GM18526 (cell line): ENCODE data around the gene CCSER1.

ENCODE experiments used
- POLR2A ChIP-seq: IDR thresholded peaks from 3 replicates; pipeline ENCODE4 v1.6.1; 2011; ENCODE audit not compliant: insufficient read length; ENCODE audit errors: extremely low read depth

Gene CCSER1

DNA sequence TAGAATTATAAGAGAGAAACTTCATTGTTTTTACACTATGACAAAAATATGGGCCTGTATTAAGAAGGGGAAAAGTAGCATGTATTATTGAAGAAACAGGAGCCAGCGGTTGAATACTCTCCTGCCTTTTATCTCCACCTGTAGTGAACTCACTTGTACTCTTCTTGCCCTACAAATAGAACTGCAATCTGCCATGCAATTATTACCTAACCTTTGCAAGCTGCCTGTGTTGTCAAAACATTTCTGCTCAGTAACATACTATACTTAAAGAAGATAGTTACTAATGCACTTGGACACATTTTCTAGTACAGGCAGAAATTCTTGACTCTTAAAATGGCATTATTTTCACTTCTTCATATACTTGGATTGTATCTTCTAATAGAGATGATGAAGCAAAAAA lies 1358.2 kb downstream of the CCSER1 start:
- TF ChIP-seq POLR2A, result no peak

DNA sequence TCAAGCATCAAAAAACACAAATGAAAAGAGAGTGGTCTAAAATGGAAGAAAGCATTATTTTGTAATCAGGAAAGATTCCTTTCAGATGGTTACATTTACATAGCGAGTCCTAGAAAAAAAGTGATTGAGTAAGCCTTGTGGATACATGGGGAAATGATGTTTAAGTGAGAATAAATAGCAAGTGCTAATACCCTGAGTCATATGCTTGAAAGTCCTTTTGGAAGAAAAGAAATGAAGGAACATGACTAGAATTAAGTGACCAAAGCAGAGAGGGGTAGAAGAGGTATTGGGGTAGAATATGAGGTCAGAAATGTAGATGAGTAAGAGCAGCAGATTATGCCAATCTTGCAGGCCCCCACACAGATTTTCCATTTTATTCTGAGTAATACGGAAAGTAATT lies 1361.8 kb downstream of the CCSER1 start:
- no peak for TF ChIP-seq POLR2A

DNA sequence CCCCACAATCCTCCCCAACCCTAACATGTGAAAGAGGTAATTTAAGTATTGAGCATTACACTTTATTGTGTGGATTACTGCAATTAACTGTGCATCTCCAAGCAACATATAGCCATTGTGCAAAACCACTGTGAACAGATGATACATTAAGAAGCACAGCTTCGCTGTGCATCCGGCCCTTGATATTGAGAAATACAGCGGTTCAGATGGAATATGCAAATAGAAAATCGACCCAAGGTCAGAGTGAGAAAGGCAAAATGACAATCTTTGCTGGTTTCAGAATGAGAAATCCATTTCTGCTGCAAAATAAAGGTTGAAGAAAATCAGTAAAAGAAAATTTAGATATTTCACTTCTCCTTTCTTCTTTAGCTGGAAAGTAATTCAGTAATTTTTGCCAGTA lies 1370.7 kb downstream of the CCSER1 start:
- TF ChIP-seq POLR2A, result no peak

DNA sequence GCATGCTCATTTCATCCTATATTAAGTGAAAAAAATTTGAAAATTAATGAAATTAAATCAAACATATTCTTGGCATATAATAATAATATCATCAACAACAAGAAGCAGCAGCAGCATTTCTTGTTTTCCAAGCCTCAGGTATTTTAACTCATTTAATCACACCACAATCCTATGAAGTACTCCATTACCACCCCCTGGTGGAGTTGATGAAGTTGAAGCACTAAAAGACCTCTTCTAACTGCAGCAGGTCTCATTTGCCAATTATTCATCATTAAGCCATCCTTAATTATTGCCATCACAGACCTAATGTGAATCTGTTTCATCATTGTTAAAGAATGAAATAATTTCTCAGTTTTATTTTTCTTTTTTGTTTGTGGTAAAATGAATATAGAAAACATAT lies 1375.2 kb downstream of the CCSER1 start:
- TF ChIP-seq POLR2A, result no peak

DNA sequence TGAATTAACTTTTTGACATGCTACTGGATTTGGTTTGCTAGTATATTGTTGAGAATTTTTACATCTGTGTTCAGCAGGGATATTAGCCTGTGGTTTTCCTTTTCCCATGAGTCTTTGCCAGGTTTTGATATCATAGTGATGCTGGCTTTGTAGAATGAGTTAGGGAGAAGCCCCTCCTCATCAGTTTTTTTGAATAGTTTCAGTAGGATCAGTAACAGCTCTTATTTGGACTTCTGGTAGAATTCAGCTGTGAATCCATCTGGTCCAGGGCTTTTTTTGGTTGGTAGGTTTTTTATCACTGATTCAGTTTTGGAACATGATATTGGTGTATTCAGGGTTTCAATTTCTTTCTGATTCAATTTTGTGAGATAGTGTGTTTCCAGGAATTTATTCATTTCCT lies 1386.1 kb downstream of the CCSER1 start:
- TF ChIP-seq POLR2A, result no peak

DNA sequence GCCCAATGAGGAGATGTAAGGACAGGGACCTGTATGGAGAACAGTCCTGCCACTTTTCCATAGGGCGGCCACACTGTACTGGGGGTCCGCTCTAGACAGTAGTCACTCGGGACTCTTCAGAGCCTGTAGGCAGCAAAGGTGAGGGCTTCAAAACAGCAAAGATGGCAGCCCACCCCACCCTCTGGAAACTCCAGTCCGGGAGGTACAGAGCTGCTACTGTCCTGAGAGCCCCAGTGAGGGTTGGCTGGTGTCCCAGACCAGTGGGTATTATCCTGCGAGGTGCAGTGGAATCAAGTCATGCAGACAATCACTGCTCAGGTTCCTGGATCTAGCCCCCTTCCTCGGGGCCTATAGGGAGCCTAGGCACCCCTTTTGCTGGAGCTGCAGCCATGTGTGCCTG lies 1392.0 kb downstream of the CCSER1 start:
- no peak for TF ChIP-seq POLR2A

DNA sequence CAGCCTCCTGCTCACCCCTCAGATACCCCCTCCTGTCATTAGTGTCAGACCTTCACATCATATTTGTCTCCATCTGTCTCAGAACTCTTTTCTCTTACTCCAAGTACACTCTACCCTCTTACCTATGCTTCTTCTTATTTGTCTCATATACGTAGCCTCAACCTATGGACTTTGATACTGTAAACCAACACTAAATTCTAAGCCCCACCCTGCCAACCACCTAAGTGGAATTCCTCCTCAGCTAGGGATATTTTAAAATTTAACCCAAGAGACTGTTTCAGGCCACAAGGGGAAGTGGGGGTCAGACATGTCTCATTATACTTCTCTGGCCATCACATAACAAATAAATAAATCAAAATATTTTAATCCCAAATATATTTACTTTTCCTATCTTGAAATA lies 1398.4 kb downstream of the CCSER1 start:
- no peak for TF ChIP-seq POLR2A

DNA sequence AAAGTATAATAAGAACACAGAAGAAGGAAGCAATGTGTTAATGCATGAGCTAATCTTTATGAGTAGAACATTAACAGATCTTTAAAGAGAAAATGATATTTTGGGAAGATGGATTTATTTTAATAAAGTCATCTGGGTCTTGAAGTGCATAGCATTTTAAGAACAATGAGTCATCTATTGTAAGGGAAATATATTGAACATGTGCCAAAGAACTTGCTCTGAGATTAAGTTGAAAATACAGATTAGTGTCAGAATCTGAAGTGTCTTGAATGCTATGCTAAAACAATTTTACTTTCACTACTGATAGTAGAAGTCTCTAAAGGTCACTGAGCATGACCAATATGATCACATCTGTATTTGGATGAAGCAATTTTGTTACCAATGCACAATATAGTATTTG lies 1399.9 kb downstream of the CCSER1 start:
- no peak for TF ChIP-seq POLR2A

DNA sequence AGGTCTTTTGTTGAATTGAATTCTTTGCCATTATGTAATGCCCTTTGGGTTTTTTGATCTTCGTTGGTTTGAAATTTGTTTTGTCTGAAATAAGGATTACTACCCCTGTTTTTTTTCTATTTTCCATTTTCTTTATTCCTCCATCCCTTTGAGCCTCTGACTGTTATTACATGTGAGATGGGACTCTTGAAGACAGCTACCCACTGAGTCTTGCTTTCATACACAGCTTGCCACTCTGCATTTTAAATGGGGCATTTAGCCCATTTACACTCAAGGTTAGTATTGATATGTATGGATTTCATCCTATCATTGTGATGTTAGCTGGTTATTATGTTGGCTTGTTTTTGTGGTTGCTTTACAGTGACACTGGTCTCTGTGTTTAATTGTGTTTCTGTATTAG lies 1440.4 kb downstream of the CCSER1 start:
- no peak for TF ChIP-seq POLR2A

DNA sequence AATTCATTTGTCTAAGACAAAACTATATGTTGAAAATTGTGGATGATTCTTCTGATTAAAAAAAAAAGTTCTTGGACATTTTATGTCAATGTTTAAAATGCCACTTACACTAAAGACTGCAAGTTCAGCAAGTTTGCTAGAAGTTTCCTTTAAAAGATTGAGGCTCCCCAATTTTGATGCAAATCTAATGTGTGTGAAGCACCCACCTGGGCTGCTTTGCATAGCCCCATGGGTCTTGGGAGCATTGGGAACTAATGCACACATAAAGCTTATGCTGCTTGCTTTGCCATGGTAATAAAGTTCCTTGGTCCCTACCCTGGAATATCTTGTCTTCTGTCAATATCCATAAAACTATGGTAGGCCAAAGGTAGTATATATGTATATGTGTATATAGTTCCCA lies 1450.7 kb downstream of the CCSER1 start:
- no peak for TF ChIP-seq POLR2A

DNA sequence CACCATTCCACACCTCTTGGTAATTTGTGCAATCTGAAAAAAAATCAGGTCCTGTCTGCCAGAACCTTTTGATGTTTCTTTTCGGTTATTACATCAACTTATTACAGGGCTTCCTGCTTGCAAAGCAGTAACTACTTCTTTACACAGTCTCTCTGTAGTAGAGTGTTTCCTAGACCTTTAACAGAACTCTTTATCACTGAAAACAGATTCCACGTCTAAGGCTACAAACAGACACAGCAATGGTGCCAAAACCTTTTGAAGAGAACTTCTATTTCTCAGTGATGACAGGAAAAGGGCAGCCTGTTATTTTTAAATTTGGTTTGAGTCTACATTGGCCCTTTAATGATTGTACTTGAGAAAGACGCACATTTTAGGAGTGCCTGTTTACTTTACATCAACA lies 1463.1 kb downstream of the CCSER1 start:
- TF ChIP-seq POLR2A, result no peak

DNA sequence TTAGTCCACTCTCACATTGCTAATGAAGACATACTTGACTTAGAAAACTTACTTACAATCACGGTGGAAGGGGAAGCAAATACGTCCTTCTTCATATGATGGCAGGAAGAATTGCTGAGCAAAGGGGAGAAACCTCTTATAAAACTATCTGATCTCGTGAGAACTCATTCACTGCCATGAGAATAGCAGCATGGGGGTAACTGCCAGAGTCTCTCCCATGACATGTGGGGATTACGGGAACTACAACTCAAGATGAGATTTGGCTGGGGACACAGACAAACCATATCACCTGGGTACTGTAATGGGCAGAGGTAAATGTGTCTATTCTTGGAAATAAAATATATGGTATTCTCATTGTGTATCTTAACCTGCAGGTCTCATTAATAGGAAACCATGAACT lies 1464.9 kb downstream of the CCSER1 start:
- TF ChIP-seq POLR2A, result no peak

DNA sequence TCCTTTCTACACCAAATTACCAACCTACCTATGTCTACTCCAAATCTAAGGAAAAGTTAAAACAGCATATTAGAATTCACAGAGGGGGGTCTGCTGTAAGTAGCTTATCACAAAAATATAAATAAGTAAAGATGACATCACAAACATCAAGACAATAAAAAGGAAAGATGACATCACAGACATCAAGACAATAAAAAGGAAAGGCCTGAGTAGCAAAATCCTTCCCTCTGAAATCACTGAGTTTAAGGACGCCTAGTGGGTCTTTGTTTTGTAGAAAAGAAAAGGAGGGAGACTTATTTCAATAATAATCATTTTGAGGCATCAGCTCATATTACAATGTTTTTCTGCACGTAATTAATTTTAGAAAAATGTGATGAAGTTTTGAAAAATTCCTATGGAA lies 1469.5 kb downstream of the CCSER1 start:
- TF ChIP-seq POLR2A, result no peak

DNA sequence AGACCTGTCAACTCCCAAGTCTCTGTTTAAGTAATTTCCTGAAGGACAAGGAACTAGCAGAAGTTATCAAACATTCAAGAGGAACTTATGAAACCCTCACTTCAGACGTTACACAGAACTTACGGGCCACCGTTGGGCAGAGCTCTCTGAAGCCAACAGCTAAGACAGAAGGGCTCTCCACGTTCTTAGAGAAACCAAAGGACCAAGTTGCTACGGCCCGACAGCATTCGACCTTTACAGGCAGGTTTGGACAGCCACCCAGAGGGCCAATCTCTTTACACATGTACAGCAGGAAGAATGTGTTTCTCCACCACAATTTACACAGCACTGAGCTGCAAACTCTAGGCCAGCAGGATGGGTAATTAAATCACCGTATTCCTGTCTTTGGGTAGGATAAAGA lies 1471.5 kb downstream of the CCSER1 start:
- no peak for TF ChIP-seq POLR2A

DNA sequence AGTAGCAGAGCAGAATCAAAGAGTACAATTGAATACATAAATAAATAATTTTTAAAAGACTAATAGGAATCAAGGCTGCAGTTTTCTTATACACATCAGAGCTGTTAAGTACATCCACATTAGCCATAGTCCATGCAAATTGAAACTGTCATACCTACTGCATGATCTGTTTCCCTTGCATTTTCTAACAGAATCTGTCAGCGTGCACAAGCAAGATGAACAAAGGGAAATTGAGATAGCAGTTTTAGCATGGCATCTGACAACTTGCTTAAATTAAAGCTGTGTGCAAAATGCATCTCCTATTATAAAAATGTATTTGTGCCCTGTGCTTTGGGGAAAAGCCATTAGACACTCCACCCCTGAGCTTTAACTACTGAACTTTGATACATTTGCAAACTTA lies 1473.1 kb downstream of the CCSER1 start:
- TF ChIP-seq POLR2A, result no peak

DNA sequence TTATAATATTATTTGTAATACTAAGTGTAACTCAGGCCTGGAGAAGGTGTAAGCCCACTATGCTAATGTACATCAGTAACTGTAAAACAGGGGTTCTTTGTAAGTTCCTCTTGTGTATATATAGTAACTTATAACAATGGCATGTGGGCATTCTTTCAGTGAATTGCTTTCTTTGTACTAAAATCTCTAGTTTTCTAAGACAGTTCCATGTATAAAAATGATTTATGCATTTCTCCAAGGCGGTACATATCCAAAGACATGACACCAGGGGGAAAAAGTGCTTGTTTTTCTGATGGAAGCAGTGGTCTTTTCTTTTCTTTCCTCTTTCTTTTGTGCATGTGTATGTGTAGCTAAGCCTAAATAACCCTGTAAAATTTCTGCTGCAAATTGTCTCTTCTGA lies 1474.2 kb downstream of the CCSER1 start:
- no peak for TF ChIP-seq POLR2A

DNA sequence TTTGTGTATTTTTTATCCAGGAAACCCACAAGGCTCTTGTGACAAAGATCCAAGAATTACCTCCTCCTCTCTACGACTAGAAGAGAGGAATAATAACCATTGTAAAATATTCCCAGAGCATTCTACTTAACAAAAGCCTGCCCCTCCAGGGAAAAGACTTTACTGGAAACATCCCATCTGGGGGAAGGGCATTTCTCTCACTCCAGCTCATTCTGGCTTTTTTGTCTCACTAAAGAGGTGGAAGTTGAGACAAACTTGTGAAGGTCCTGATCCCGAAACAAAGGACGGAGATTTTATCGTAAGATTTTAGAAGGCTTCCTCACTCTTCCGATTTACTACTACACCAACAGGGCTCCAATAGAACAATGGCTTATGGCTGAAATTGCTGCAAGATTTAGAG lies 1484.6 kb downstream of the CCSER1 start:
- TF ChIP-seq POLR2A, result no peak

DNA sequence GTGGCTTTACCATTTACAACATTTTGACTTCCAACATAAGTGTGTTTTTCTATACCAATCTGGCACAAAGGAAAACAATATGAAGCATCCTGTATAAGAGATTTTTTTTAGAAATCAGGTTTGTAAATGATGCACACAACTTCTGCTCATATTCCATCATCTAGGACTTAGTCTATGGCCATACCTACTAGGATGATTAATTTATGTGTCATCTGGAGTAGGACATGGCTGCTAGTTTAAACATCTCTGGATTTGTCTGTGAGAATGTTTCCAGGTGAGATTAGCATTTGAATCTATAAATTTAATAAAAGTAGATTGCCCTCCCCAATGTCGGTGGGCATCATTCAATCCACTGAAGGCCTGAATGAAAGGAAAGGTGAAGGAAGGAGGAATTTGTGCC lies 1493.8 kb downstream of the CCSER1 start:
- no peak for TF ChIP-seq POLR2A
